Endodermal cell (in vitro differentiated cells): ENCODE measurements around the gene SLC27A2. TPM values are rescaled to one million over a fixed set of nuclear protein-coding genes. Genes with fewer than 3 reads are reported as not detected.

ENCODE experiments used
- DNase-seq: peaks from one replicate; pipeline ENCODE4 v3.0.0-alpha.2; 2017
- H3K27ac ChIP-seq: 2 replicates; pipeline ENCODE4 v1.5.1; 2013; ENCODE audit warnings: mild to moderate bottlenecking, low read depth, low read length, moderate library complexity
- H3K27me3 ChIP-seq: 2 replicates; pipeline ENCODE4 v1.6.1; 2013; ENCODE audit warnings: mild to moderate bottlenecking, low read length, moderate library complexity; ENCODE audit not compliant: insufficient read depth, control insufficient read depth, poor library complexity, severe bottlenecking
- H3K36me3 ChIP-seq: 2 replicates; pipeline ENCODE4 v1.7.0; 2013; ENCODE audit warnings: mild to moderate bottlenecking, low read length, moderate library complexity; ENCODE audit not compliant: control insufficient read depth, insufficient read depth
- H3K4me1 ChIP-seq: one replicate; pipeline ENCODE4 v1.7.0; 2013; ENCODE audit warnings: low read length; ENCODE audit not compliant: control insufficient read depth, insufficient read depth
- H3K4me3 ChIP-seq: 2 replicates; pipeline ENCODE4 v1.5.1; 2013; ENCODE audit warnings: mild to moderate bottlenecking, low read length, moderate library complexity
- H3K9ac ChIP-seq: 2 replicates; pipeline ENCODE4 v1.6.1; 2013; ENCODE audit warnings: mild to moderate bottlenecking, low read length, moderate library complexity; ENCODE audit not compliant: poor library complexity, severe bottlenecking; ENCODE audit errors: extremely low read depth
- H3K9me3 ChIP-seq: 2 replicates; pipeline ENCODE4 v1.6.1; 2013; ENCODE audit warnings: mild to moderate bottlenecking, low read length, moderate library complexity; ENCODE audit not compliant: control insufficient read depth
- H3K27ac Mint-ChIP-seq: 2 replicates; pipeline ENCODE4 v1.8.0; 2020; ENCODE audit warnings: mixed read lengths
- H3K27me3 Mint-ChIP-seq: 2 replicates; pipeline ENCODE4 v1.8.0; 2021; ENCODE audit warnings: mild to moderate bottlenecking, mixed read lengths; ENCODE audit not compliant: insufficient read depth
- H3K36me3 Mint-ChIP-seq: 2 replicates; pipeline ENCODE4 v1.8.0; 2020; ENCODE audit warnings: low read depth, mixed read lengths
- H3K4me1 Mint-ChIP-seq: 2 replicates; pipeline ENCODE4 v1.8.0; 2020; ENCODE audit warnings: mixed read lengths
- H3K4me3 Mint-ChIP-seq: 2 replicates; pipeline ENCODE4 v1.8.0; 2020; ENCODE audit warnings: mild to moderate bottlenecking, moderate library complexity, mixed read lengths
- H3K9me3 Mint-ChIP-seq: 2 replicates; pipeline ENCODE4 v1.8.0; 2020; ENCODE audit warnings: mild to moderate bottlenecking, mixed read lengths
- WGBS, 2 experiments: methylation state at CpG; one replicate each; pipeline versions ENCODE4 v1.1.5 to v1.1.7; 2013; ENCODE audit warnings: missing lambda C conversion rate in 2 of 2, mixed read lengths in 1 of 2; ENCODE audit not compliant: insufficient coverage in 1 of 2, insufficient read length in 1 of 2; 5-methylcytosine and 5-hydroxymethylcytosine counted together
- total RNA-seq, 2 donors: library from RNA; stranded (reverse); fragmentation: NEBNext Ultra II Directional in 1 of 2; extraction: Animal tissue kit (Norgen Biotek cat#: 25700) in 1 of 2; gene quantifications; 2 replicates in 1 of 2; 3 replicates in 1 of 2; pipeline ENCODE4 v1.2.1, GENCODE V29; 2021
- TF ChIP-seq, protein P1 (sequence below): fragments of 200-600 bp; sonication (generic); conservative IDR thresholded peaks from 2 replicates; pipeline ENCODE4 v1.5.0; 2021; ENCODE audit warnings: antibody characterized with exemption, mild to moderate bottlenecking

Gene SLC27A2
- total RNA-seq, 2 donors from 2014 or later = 4.0 to 6.8 TPM

DNA sequence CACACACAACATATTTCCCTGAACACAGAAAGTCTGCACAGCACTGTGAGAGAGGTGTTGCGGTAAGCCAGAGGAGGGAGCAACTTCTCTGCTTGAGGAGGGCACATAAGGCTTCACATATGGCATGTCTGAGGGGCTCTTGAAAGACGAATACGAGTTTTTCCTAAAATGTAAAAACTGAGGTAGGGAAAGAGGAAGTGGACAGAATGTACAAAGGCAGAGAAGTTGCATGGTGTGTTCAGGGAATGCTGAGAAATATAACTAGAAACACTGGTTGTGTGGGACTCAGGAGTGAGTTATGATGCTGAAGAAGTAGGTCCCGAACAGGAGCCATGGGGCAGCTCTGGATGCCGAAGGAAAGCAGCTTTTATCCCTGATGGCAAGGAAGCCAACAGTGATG lies 40.1 kb upstream of the SLC27A2 start:
- no peaks in the 10 kb centered on the region for H3K4me1 ChIP-seq
- H3K9me3 ChIP-seq = peaks cover 9% of the 10 kb centered on the region
- no peak overlapping the region for H3K27ac Mint-ChIP-seq
- H3K36me3 ChIP-seq = no peaks in the 10 kb centered on the region
- H3K9me3 Mint-ChIP-seq = peaks cover 4% of the 10 kb centered on the region
- no peaks in the 10 kb centered on the region for H3K4me1 Mint-ChIP-seq
- H3K27me3 ChIP-seq = no peaks in the 10 kb centered on the region
- H3K27me3 Mint-ChIP-seq = peaks cover 4% of the 10 kb centered on the region
- no peak overlapping the region for H3K9ac ChIP-seq
- DNase-seq = no peak
- H3K36me3 Mint-ChIP-seq = no peaks in the 10 kb centered on the region
- no peak overlapping the region for H3K27ac ChIP-seq
- H3K4me3 ChIP-seq = no peak overlapping the region
- no peak overlapping the region for H3K4me3 Mint-ChIP-seq
- TF ChIP-seq, protein P1, sequence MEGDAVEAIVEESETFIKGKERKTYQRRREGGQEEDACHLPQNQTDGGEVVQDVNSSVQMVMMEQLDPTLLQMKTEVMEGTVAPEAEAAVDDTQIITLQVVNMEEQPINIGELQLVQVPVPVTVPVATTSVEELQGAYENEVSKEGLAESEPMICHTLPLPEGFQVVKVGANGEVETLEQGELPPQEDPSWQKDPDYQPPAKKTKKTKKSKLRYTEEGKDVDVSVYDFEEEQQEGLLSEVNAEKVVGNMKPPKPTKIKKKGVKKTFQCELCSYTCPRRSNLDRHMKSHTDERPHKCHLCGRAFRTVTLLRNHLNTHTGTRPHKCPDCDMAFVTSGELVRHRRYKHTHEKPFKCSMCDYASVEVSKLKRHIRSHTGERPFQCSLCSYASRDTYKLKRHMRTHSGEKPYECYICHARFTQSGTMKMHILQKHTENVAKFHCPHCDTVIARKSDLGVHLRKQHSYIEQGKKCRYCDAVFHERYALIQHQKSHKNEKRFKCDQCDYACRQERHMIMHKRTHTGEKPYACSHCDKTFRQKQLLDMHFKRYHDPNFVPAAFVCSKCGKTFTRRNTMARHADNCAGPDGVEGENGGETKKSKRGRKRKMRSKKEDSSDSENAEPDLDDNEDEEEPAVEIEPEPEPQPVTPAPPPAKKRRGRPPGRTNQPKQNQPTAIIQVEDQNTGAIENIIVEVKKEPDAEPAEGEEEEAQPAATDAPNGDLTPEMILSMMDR = no peak
- WGBS, 2 experiments = 80 to 89% methylated on average over 3 to 5 of the region's 5 CpGs

DNA sequence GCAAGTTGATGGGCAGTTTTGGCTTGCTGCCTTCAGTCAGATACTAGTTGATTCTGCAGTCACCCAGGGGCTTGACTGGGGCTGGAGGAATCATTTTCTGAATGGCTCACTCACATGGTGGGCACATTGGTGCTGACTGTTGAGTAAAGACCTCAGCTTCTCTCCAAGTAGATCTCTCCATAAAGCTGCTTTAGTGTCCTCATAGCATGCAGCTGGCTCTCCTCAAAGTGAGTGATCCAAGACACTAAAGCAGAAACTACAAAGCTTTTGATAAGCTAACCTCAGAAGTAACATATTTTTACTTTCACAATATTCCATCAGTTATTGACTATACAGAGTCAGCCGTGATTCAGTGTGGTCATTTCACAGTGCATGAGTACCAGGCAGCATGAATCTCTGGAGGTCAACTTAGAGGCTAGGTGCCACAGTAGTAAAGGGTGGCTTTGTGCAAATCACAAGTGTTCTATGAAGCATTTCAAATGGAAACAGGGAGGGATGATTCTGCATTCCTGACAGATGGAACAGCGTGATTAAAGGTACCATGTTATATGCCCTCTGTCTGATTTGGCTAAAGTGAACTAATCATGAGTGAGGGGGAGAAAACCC lies 38.6 kb upstream of the SLC27A2 start:
- no peak overlapping the region for H3K4me3 ChIP-seq
- H3K9me3 ChIP-seq = peaks cover 9% of the 10 kb centered on the region
- no peaks in the 10 kb centered on the region for H3K36me3 ChIP-seq
- no peak overlapping the region for H3K27ac ChIP-seq
- Mint-ChIP-seq H3K4me3 (no peak overlapping the region), H3K27ac (no peak overlapping the region), H3K36me3 (no peaks in the 10 kb centered on the region), H3K9me3 (peaks cover 4% of the 10 kb centered on the region), H3K4me1 (no peaks in the 10 kb centered on the region), H3K27me3 (no peaks in the 10 kb centered on the region)
- H3K9ac ChIP-seq = no peak overlapping the region
- no peak for DNase-seq
- H3K27me3 ChIP-seq = no peaks in the 10 kb centered on the region
- H3K4me1 ChIP-seq = no peaks in the 10 kb centered on the region
- 94% methylated on average over 2 of the region's 2 CpGs for WGBS, 2 experiments
- TF ChIP-seq, protein P1 = no peak

DNA sequence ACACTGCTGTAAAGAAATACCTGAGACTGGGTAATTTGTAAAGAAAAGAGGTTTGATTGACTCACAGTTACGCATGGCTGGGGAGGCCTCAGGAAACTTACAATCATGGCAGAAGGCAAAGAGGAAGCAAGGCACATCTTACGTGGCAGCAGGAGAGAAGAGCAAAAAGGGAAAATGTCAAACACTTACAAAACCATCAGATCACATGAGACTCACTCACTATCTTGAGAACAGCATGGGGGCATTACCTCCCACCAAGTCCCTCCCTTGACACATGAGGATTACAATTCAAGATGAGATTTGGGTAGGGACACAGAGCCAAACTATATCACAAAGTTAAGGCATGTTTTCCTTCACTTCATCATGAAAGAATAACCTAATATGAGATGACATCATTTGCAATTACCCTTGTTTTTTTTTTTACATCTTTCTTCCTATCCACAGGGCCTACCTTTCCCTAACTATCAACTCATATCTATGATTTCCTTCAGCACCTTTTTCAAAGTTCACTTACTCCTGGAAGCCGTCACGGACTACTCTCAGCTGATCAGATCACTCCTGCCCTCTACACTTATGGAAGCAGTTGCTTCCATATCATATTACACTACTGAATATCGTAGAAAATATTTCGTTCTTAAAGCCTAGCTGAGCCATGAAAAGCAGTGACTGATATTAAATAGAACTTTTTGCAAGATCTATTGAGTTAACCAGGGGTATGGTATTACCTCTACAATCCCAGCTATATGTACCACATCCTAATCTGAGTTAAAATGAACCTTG lies 37.5 kb upstream of the SLC27A2 start:
- WGBS, 2 experiments = 52 to 76% methylated on average over 3 to 6 of the region's 6 CpGs

More for the DNA sequence above, 37.5 kb upstream of the SLC27A2 start:
- H3K4me1 Mint-ChIP-seq = peaks cover 2% of the 10 kb centered on the region
- Histone ChIP-seq H3K27ac (no peak overlapping the region), H3K4me1 (peaks cover 3% of the 10 kb centered on the region), H3K27me3 (no peaks in the 10 kb centered on the region), H3K9ac (no peak overlapping the region), H3K9me3 (peaks cover 9% of the 10 kb centered on the region), H3K36me3 (no peaks in the 10 kb centered on the region), H3K4me3 (peak overlapping the region; percentile 6)
- TF ChIP-seq, protein P1 = no peak
- no peak overlapping the region for H3K4me3 Mint-ChIP-seq
- no peak for DNase-seq
- H3K36me3 Mint-ChIP-seq = no peaks in the 10 kb centered on the region
- H3K27ac Mint-ChIP-seq = no peak overlapping the region
- peaks cover 4% of the 10 kb centered on the region for H3K9me3 Mint-ChIP-seq
- H3K27me3 Mint-ChIP-seq = no peaks in the 10 kb centered on the region
